Measurements from ENCODE around the gene CTNNA2.

CTNNA2 gene

GRCh38 chr2:80592106-80592505, 1079.3 kb downstream of the CTNNA2 start:
- no peak for TF ChIP-seq YY1 (IDR thresholded peaks at IDR 0.05; ENCODE audit: low read depth)
- TF ChIP-seq FOXM1 (IDR thresholded peaks at IDR 0.05; ENCODE audit: borderline replicate concordance, low read depth), result no peak
- no peak for TF ChIP-seq TAF1 (IDR thresholded peaks at IDR 0.05; ENCODE audit: low read depth)
- no peak for TF ChIP-seq RAD21 (IDR thresholded peaks at IDR 0.05; ENCODE audit: low read depth)
- no peak for TF ChIP-seq TEAD4 (IDR thresholded peaks at IDR 0.05)
- TF ChIP-seq MAX (IDR thresholded peaks at IDR 0.05), result no peak
- no peak for TF ChIP-seq CREB1 (IDR thresholded peaks at IDR 0.05; ENCODE audit: low read depth)
- no peak for TF ChIP-seq EP300 (IDR thresholded peaks at IDR 0.05; ENCODE audit: borderline replicate concordance)
- TF ChIP-seq EGR1 (IDR thresholded peaks at IDR 0.05), result no peak
- TF ChIP-seq CEBPB (IDR thresholded peaks at IDR 0.05), result no peak
- TF ChIP-seq NFIC (IDR thresholded peaks at IDR 0.05), result no peak
- TF ChIP-seq REST (IDR thresholded peaks at IDR 0.05; ENCODE audit: low read depth), result no peak

- TF ChIP-seq TAF1 (IDR thresholded peaks at IDR 0.05; ENCODE audit: low read depth), result no peak
- no peak for TF ChIP-seq TEAD4 (IDR thresholded peaks at IDR 0.05)
- TF ChIP-seq FOXM1 (IDR thresholded peaks at IDR 0.05; ENCODE audit: borderline replicate concordance, low read depth), result no peak
- TF ChIP-seq CEBPB (IDR thresholded peaks at IDR 0.05), result no peak
- TF ChIP-seq YY1 (IDR thresholded peaks at IDR 0.05; ENCODE audit: low read depth), result no peak
- TF ChIP-seq EP300 (IDR thresholded peaks at IDR 0.05; ENCODE audit: borderline replicate concordance), result no peak
- no peak for TF ChIP-seq ZBTB7A (IDR thresholded peaks at IDR 0.05; ENCODE audit: low read depth)
- TF ChIP-seq REST (IDR thresholded peaks at IDR 0.05; ENCODE audit: low read depth), result no peak
- TF ChIP-seq RAD21 (IDR thresholded peaks at IDR 0.05; ENCODE audit: low read depth), result no peak
- no peak for TF ChIP-seq USF1 (IDR thresholded peaks at IDR 0.05)
- no peak for TF ChIP-seq MAX (IDR thresholded peaks at IDR 0.05)
- TF ChIP-seq EGR1 (IDR thresholded peaks at IDR 0.05), result no peak
- no peak for TF ChIP-seq TCF12 (IDR thresholded peaks at IDR 0.05; ENCODE audit: low read depth)
- TF ChIP-seq CREB1 (IDR thresholded peaks at IDR 0.05; ENCODE audit: low read depth), result no peak
- TF ChIP-seq NFIC (IDR thresholded peaks at IDR 0.05), result no peak
These were observed 1097.3 kb downstream of the CTNNA2 start for GRCh38 chr2:80610108-80610507.

GRCh38 chr2:80621656-80622055, 1108.8 kb downstream of the CTNNA2 start:
- TF ChIP-seq EGR1 (IDR thresholded peaks at IDR 0.05) (no peak), EP300 (IDR thresholded peaks at IDR 0.05; ENCODE audit: borderline replicate concordance) (no peak), RAD21 (IDR thresholded peaks at IDR 0.05; ENCODE audit: low read depth) (no peak)

- TF ChIP-seq NFIC (IDR thresholded peaks at IDR 0.05) (no peak), USF1 (IDR thresholded peaks at IDR 0.05) (no peak), TAF1 (IDR thresholded peaks at IDR 0.05; ENCODE audit: low read depth) (no peak), ZBTB7A (IDR thresholded peaks at IDR 0.05; ENCODE audit: low read depth) (no peak), CREB1 (IDR thresholded peaks at IDR 0.05; ENCODE audit: low read depth) (no peak), YY1 (IDR thresholded peaks at IDR 0.05; ENCODE audit: low read depth) (no peak), TCF12 (IDR thresholded peaks at IDR 0.05; ENCODE audit: low read depth) (no peak), RAD21 (IDR thresholded peaks at IDR 0.05; ENCODE audit: low read depth) (no peak), REST (IDR thresholded peaks at IDR 0.05; ENCODE audit: low read depth) (no peak), FOXM1 (IDR thresholded peaks at IDR 0.05; ENCODE audit: borderline replicate concordance, low read depth) (no peak), CEBPB (IDR thresholded peaks at IDR 0.05) (no peak), TEAD4 (IDR thresholded peaks at IDR 0.05) (no peak)
These were observed 1111.2 kb downstream of the CTNNA2 start for GRCh38 chr2:80624062-80624461.

- no peak for TF ChIP-seq USF1 (IDR thresholded peaks at IDR 0.05)
- TF ChIP-seq TCF12 (IDR thresholded peaks at IDR 0.05; ENCODE audit: low read depth), result no peak
- TF ChIP-seq TEAD4 (IDR thresholded peaks at IDR 0.05), result no peak
- TF ChIP-seq EP300 (IDR thresholded peaks at IDR 0.05; ENCODE audit: borderline replicate concordance), result no peak
- TF ChIP-seq FOXM1 (IDR thresholded peaks at IDR 0.05; ENCODE audit: borderline replicate concordance, low read depth), result no peak
- TF ChIP-seq CEBPB (IDR thresholded peaks at IDR 0.05), result no peak
- TF ChIP-seq YY1 (IDR thresholded peaks at IDR 0.05; ENCODE audit: low read depth), result no peak
- TF ChIP-seq CREB1 (IDR thresholded peaks at IDR 0.05; ENCODE audit: low read depth), result no peak
- TF ChIP-seq TAF1 (IDR thresholded peaks at IDR 0.05; ENCODE audit: low read depth), result no peak
- no peak for TF ChIP-seq ZBTB7A (IDR thresholded peaks at IDR 0.05; ENCODE audit: low read depth)
- no peak for TF ChIP-seq EGR1 (IDR thresholded peaks at IDR 0.05)
- no peak for TF ChIP-seq REST (IDR thresholded peaks at IDR 0.05; ENCODE audit: low read depth)
- no peak for TF ChIP-seq RAD21 (IDR thresholded peaks at IDR 0.05; ENCODE audit: low read depth)
- no peak for TF ChIP-seq MAX (IDR thresholded peaks at IDR 0.05)
- TF ChIP-seq NFIC (IDR thresholded peaks at IDR 0.05), result no peak
These were observed 1121.7 kb downstream of the CTNNA2 start for GRCh38 chr2:80634590-80634989.
